AG04450 (cell line): Measurements from ENCODE around the gene ABHD10. TPM values are rescaled to one million over a fixed set of nuclear protein-coding genes. Genes with fewer than 3 reads are reported as not detected.
"Not testable (repeated sequence)": the region's sequence is repeated elsewhere in the genome, so short reads cannot be mapped to it uniquely, and the experiment has no call there.

Source experiments
- CTCF ChIA-PET: fragments of 300-600, 350-600 bp; formaldehyde crosslinking; extraction: SDS; loops from one replicate; lab custom pipeline; 2022; ENCODE audit warnings: antibody characterized with exemption, inconsistent platforms; lab: Charles Lee
- POLR2A ChIA-PET: fragments of 350-600 bp; formaldehyde crosslinking; extraction: SDS; loops from one replicate; lab custom pipeline; 2021; ENCODE audit warnings: antibody characterized with exemption, inconsistent platforms; lab: Yijun Ruan, JAX
- DNase-seq: peaks from one replicate; pipeline ENCODE4 v3.0.0-alpha.2; 2011; ENCODE audit warnings: low read depth, low spot score
- H3K27ac ChIP-seq: one replicate; pipeline ENCODE4 v1.5.1; 2012; ENCODE audit warnings: low read depth, low read length, control low read depth
- H3K27me3 ChIP-seq: one replicate; pipeline ENCODE4 v1.6.0; 2012; ENCODE audit warnings: low read length; ENCODE audit not compliant: control insufficient read depth, insufficient read depth
- H3K4me3 ChIP-seq: 2 replicates; pipeline ENCODE4 v1.5.1; 2011; ENCODE audit warnings: mild to moderate bottlenecking, low read depth, low read length, control low read depth
- H3K9me3 ChIP-seq: 2 replicates; pipeline ENCODE4 v1.5.1; 2012; ENCODE audit warnings: low read length; ENCODE audit not compliant: control insufficient read depth, insufficient read depth
- CTCF ChIP-seq: IDR thresholded peaks from 2 replicates; pipeline ENCODE4 v1.5.1; 2011; ENCODE audit warnings: low read depth, low read length, control low read depth, inconsistent platforms
- polyA plus RNA-seq: library from polyadenylated mRNA; depleted of rRNA; stranded (reverse); fragments of >200 nt; gene quantifications from 2 replicates; pipeline ENCODE4 v1.2.3, GENCODE V29; 2011

Gene ABHD10
- polyA plus RNA-seq, 1 experiment: 37.5 TPM

- no peak for DNase-seq
- Histone ChIP-seq H3K4me3 (no peak within 1 kb of the TSS), H3K27ac (no peak within 1 kb of the TSS), H3K9me3 (no peaks in the 10 kb centered on the region), H3K27me3 (no peaks in the 10 kb centered on the region)
- ChIA-PET CTCF (interaction anchor here (1.2 to 3.5 kb wide), 3 partner anchors 10 to 174 kb away, joined by 3 to 48 read pairs (median 17); no protein-coding TSS in a partner anchor), POLR2A (no interaction called here)
- TF ChIP-seq CTCF: no peak
Measured at GRCh38 chr3:112034436-112034835, 55.6 kb downstream of the ABHD10 start, which contains the start of gene TMPRSS7. Gene TMPRSS7 (plus strand): TSS chr3:112034736. CDS start chr3:112034846, 110 bp downstream.

- Histone ChIP-seq H3K27ac (no peak overlapping the region), H3K9me3 (no peaks in the 10 kb centered on the region), H3K4me3 (no peak overlapping the region), H3K27me3 (no peaks in the 10 kb centered on the region)
- DNase-seq: no peak
- no peak for TF ChIP-seq CTCF
- POLR2A ChIA-PET: no interaction called here
- CTCF ChIA-PET: interaction anchor here (1.2 to 3.5 kb wide), 3 partner anchors 9 to 175 kb away, joined by 3 to 48 read pairs (median 17); no protein-coding TSS in a partner anchor
Measured at GRCh38 chr3:112035241-112035640, 56.4 kb downstream of the ABHD10 start.

GRCh38 chr3:112037194-112037593 is 58.4 kb downstream of the ABHD10 start:
- H3K27me3 ChIP-seq, POLR2A ChIA-PET, H3K27ac ChIP-seq, H3K9me3 ChIP-seq, DNase-seq, H3K4me3 ChIP-seq, CTCF ChIA-PET: not testable (repeated sequence)

- DNase-seq: no peak
- no peaks in the 10 kb centered on the region for H3K27me3 ChIP-seq
- H3K27ac ChIP-seq: no peak overlapping the region
- no peak for TF ChIP-seq CTCF
- CTCF ChIA-PET: interaction anchor here (1.0 to 2.2 kb wide), 3 partner anchors 25 to 50 kb away, joined by 3 to 13 read pairs (median 3); no protein-coding TSS in a partner anchor
- POLR2A ChIA-PET: no interaction called here
- H3K9me3 ChIP-seq: no peaks in the 10 kb centered on the region
- H3K4me3 ChIP-seq: no peak overlapping the region
Measured at GRCh38 chr3:112038863-112039262, 60.0 kb downstream of the ABHD10 start.

GRCh38 chr3:112041321-112041720 is 62.5 kb downstream of the ABHD10 start:
- CTCF ChIA-PET: interaction anchor here (0.6 to 1.8 kb wide), 4 partner anchors 9 to 63 kb away, joined by 3 to 13 read pairs (median 3); partner anchors contain the start of gene ABHD10
- Histone ChIP-seq H3K4me3 (no peak overlapping the region), H3K27me3 (no peaks in the 10 kb centered on the region), H3K9me3 (no peaks in the 10 kb centered on the region), H3K27ac (no peak overlapping the region)
- POLR2A ChIA-PET: no interaction called here
- DNase-seq: no peak
- no peak for TF ChIP-seq CTCF
